Stimulated activated CD8-positive, alpha-beta memory T cell treated with anti-CD3 and anti-CD28 coated beads, Interleukin-15, amount 100 ng/mL, for 1 hour (primary cell): ENCODE data around the gene PERCC1.
"Not testable (repeated sequence)": the region's sequence is repeated elsewhere in the genome, so short reads cannot be mapped to it uniquely, and the experiment has no call there.

Source experiments
- DNase-seq: peaks from one replicate; pipeline ENCODE4 v3.0.0-alpha.2; 2020; ENCODE audit warnings: low read depth

PERCC1 gene

GRCh38 chr16:1469141-1469540, 38.3 kb downstream of the PERCC1 start:
- DNase-seq = not testable (repeated sequence)

DNA sequence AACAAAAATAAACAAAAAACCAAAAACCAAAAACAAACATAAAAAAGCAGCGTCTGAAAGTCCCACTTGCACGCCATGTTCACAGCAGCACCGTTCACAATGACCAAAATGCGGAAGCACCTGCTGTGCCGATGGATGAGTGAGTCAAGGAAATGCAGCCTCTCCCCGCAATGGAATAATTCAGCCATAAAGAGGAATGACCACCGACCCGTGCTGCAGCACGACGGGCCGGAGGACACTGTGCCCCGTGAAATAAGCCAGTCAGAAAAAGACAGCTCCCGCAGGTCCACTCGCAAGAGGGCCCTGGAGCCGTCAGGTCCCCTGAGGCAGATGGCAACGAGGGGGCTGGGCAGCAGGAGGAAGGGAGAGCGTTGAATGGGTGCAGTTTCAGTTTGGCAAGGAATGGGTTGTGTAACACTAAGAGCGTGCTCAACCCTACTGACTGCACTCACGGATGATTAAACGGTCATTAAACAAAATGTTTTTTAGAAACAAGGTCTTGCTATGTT, 38.9 kb downstream of the PERCC1 start:
- no peak for DNase-seq

DNA sequence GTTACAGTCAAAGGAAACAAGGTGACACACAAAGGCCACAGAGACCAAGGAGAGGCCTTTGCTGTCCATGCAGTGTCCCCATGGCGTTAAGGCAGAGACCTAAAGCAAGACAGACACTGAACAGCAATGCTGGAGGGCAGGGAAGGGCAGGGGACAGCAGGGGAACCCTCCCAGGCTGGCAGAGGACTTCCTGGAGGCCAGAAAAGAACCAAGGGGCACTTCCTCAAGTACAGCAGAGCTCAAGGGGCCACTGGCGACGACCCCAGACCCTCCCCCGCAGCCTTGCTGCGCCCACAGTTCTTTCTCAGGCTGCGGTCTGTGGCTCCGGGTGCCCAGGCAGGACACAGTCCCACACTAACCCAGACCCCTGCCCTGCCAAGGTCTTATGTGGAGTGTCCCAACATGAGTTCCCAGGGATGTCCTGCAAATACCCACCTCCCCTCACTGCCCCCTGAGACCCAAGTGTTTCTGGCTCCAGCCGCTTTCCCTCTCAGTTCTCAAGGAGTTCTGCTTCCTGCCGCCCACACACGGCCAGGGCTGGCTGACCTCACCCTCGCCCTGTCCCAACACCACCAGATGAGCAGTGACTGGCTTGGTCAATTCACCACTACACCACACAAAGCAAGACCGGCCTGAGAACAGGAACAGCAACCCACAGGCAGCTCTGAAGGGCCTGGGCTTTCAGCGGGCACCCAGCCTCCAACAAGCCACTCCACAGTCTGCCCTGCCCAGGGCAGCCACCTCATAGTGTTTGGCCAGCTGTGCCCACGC, 39.8 kb downstream of the PERCC1 start:
- no peak for DNase-seq

DNA sequence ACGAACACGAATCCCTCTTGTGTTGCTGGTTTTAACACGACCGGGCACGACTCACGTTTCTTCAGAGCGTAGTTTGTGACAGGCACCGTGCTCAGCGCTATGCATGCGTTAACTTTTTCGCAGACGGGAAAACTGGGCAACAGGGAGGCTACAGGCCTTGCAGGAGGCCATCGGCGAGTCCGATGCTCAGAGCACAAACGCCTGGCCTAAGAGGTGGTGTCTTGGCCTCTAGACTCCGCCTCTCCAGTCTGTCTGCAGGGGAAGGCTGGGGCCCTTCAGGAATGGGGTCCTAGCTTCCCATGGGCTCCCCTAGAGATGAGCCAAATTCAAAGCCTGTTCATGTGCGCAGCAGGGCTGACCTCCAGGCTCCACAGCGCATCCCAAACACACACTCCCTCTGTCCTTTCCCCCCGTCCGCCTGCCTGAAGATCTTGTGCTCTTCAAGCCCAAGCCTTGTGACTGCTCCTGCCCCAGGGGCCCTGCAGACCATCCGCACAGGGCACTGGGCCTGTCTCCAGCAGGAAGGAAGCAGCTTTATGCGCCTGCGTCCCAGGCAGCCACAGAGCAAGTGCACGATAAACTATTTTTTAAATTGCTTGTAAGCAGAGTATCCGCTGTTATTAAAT, 40.8 kb downstream of the PERCC1 start:
- DNase-seq = no peak

GRCh38 chr16:1472974-1473373, 42.1 kb downstream of the PERCC1 start:
- DNase-seq = no peak

- no peak for DNase-seq
These were observed 43.4 kb downstream of the PERCC1 start for GRCh38 chr16:1474082-1474795.

- peak; percentile 74 for DNase-seq
These were observed 44.1 kb downstream of the PERCC1 start, which contains the start of gene CLCN7 for GRCh38 chr16:1474796-1475551. Gene CLCN7, minus strand, starts transcription at chr16:1475028. Its CDS starts 54 bp downstream, at chr16:1474974.

DNA sequence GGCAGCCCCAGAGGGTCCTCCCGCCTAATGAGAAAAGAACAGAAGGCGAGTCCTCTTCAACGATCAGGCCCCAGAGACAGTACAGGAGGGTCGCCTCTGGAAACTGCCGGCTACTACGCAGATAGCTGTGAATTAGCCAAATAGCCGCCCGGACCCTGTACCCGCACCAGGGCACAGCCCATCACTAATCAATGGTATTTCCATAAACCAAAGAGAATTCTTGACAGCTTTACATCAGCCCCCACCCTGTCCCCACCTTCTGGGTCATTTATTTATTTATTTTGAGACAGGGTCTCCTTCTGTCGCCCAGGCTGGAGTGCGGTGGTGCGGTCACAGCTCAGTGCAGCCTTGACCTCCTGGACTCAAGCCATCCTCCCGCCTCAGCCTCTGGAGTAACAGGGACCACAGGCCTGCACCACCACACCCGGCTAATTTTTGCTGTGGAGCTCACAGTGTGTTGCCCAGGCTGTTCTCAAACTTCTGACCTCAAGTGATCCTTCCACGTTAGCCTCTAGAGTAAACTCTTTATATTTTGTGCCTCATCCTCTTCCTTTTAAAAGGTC, 44.8 kb downstream of the PERCC1 start:
- no peak for DNase-seq

- no peak for DNase-seq
These were observed 46.2 kb downstream of the PERCC1 start for GRCh38 chr16:1477033-1477432.

DNA sequence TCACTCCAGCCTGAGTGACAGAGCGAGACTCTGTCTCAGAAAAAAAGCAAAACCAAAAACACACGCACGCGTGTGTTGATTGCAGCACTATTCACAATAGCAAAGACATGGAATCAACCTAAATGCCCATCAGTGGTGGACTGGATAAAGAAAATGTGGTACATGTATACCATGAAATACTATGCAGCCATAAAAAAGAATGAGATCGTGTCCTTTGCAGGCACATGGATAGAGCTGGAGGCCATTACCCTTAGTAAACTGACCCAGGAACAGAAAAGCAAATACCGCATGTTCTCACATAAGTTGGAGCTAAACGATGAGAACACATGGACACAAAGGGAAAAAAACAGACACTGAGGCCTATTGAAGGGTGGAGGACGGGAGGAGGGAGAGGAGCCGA, 48.1 kb downstream of the PERCC1 start:
- DNase-seq = not testable (repeated sequence)

GRCh38 chr16:1481906-1482835, 51.3 kb downstream of the PERCC1 start:
- no peak for DNase-seq
